Liver (tissue), 9 donors: ENCODE results near the gene CALHM5. TPM values are rescaled to one million over a fixed set of nuclear protein-coding genes. Genes with fewer than 3 reads are reported as not detected.

Source experiments
- DNase-seq: peaks from one replicate; pipeline ENCODE4 v3.0.0-alpha.2; 2017; ENCODE audit warnings: low spot score
- H3K27ac ChIP-seq, 2 donors: one replicate each; pipeline ENCODE4 v1.7.0; 2013; ENCODE audit warnings: inconsistent platforms in 2 of 2, low read length in 2 of 2, control low read depth in 1 of 2, low read depth in 1 of 2, mild to moderate bottlenecking in 1 of 2
- H3K27me3 ChIP-seq, 4 donors: one replicate each; pipeline versions ENCODE4 v1.6.1 to v1.7.0; 2013; ENCODE audit warnings: low read length in 3 of 4, inconsistent platforms in 1 of 4, mild to moderate bottlenecking in 1 of 4, moderate library complexity in 1 of 4; ENCODE audit not compliant: control insufficient read depth in 4 of 4, insufficient read depth in 4 of 4
- H3K36me3 ChIP-seq, 4 donors: one replicate each; pipeline versions ENCODE4 v1.6.1 to v1.7.0; 2013; ENCODE audit warnings: low read length in 3 of 4, mild to moderate bottlenecking in 3 of 4, low read depth in 1 of 4, moderate library complexity in 1 of 4; ENCODE audit not compliant: control insufficient read depth in 4 of 4, insufficient read depth in 3 of 4
- H3K4me1 ChIP-seq, 4 donors: one replicate each; pipeline versions ENCODE4 v1.6.1 to v1.7.0; 2013; ENCODE audit warnings: low read length in 3 of 4, mild to moderate bottlenecking in 3 of 4, moderate library complexity in 1 of 4; ENCODE audit not compliant: control insufficient read depth in 4 of 4, insufficient read depth in 4 of 4
- H3K4me3 ChIP-seq, 3 donors: one replicate each; pipeline versions ENCODE4 v1.6.1 to v1.7.0; 2013; ENCODE audit warnings: low read length in 3 of 3, control low read depth in 1 of 3, low read depth in 1 of 3, mild to moderate bottlenecking in 1 of 3
- H3K9ac ChIP-seq, 2 donors: one replicate each; pipeline ENCODE4 v1.7.0; 2013; ENCODE audit warnings: low read length in 2 of 2, mild to moderate bottlenecking in 2 of 2, moderate library complexity in 2 of 2, control low read depth in 1 of 2, low read depth in 1 of 2
- H3K9me3 ChIP-seq, 4 donors: one replicate each; pipeline versions ENCODE4 v1.6.1 to v1.7.0; 2013; ENCODE audit warnings: low read length in 3 of 4; ENCODE audit not compliant: control insufficient read depth in 4 of 4
- ATF3 ChIP-seq: IDR thresholded peaks from 2 replicates; pipeline ENCODE4 v1.6.1; 2016; ENCODE audit warnings: antibody characterized with exemption
- CTCF ChIP-seq: fragments of 150-350 bp; IDR thresholded peaks from 2 replicates; pipeline ENCODE4 v1.5.1; 2017; ENCODE audit warnings: improper control_type of control experiment, low read depth, low read length; ENCODE audit not compliant: missing input control
- EGR1 ChIP-seq, 2 donors: IDR thresholded peaks; 2 replicates each; pipeline ENCODE4 v1.6.1; 2016 to 2018; ENCODE audit warnings: antibody characterized with exemption in 2 of 2, low read depth in 2 of 2
- FOXA1 ChIP-seq: IDR thresholded peaks from 2 replicates; pipeline ENCODE4 v1.6.1; 2016; ENCODE audit warnings: antibody characterized with exemption
- GABPA ChIP-seq, 2 donors: IDR thresholded peaks in 1 of 2; conservative IDR thresholded peaks in 1 of 2; 2 replicates each; pipeline ENCODE4 v1.6.1; 2016; ENCODE audit warnings: antibody characterized with exemption in 2 of 2, mild to moderate bottlenecking in 1 of 2, moderate library complexity in 1 of 2
- HNF4A ChIP-seq, 2 donors: conservative IDR thresholded peaks; 2 replicates each; pipeline ENCODE4 v1.6.1; 2016; ENCODE audit warnings: antibody characterized with exemption in 2 of 2, mild to moderate bottlenecking in 2 of 2
- JUND ChIP-seq, 2 donors: IDR thresholded peaks; 2 replicates each; pipeline ENCODE4 v1.6.1; 2016; ENCODE audit warnings: antibody characterized with exemption in 2 of 2
- MAX ChIP-seq: IDR thresholded peaks from 2 replicates; pipeline ENCODE4 v1.6.1; 2016; ENCODE audit warnings: antibody characterized with exemption
- NR2F2 ChIP-seq: IDR thresholded peaks from 2 replicates; pipeline ENCODE4 v1.6.1; 2016; ENCODE audit warnings: antibody characterized with exemption
- RAD21 ChIP-seq, 2 donors: IDR thresholded peaks; 2 replicates each; pipeline ENCODE4 v1.6.1; 2016; ENCODE audit warnings: antibody characterized with exemption in 2 of 2, mild to moderate bottlenecking in 2 of 2
- RXRA ChIP-seq, 2 donors: IDR thresholded peaks; 2 replicates each; pipeline ENCODE4 v1.6.1; 2017 to 2018; ENCODE audit warnings: antibody characterized with exemption in 2 of 2, mild to moderate bottlenecking in 1 of 2
- SP1 ChIP-seq: IDR thresholded peaks from 2 replicates; pipeline ENCODE4 v1.6.1; 2018; ENCODE audit warnings: antibody characterized with exemption, mild to moderate bottlenecking
- TAF1 ChIP-seq: conservative IDR thresholded peaks from 2 replicates; pipeline ENCODE4 v1.6.1; 2016; ENCODE audit warnings: antibody characterized with exemption, mild to moderate bottlenecking
- YY1 ChIP-seq: IDR thresholded peaks from 2 replicates; pipeline ENCODE4 v1.6.1; 2016; ENCODE audit warnings: antibody characterized with exemption, mild to moderate bottlenecking
- ZBTB33 ChIP-seq: IDR thresholded peaks from 2 replicates; pipeline ENCODE4 v1.6.1; 2016; ENCODE audit warnings: antibody characterized with exemption
- WGBS: extraction: QIAGEN DNeasy Blood & Tissue Kit; methylation state at CpG from one replicate; pipeline ENCODE4 v1.1.7; 2013; 5-methylcytosine and 5-hydroxymethylcytosine counted together
- polyA plus RNA-seq, 2 donors: library from polyadenylated mRNA; stranded (reverse) in 1 of 2; unstranded in 1 of 2; fragments of 200-250 nt in 1 of 2; fragments of >200 nt in 1 of 2; fragmentation: Nextera tagmentation in 1 of 2; extraction: Ambion mirVana in 1 of 2; gene quantifications; one replicate each; pipeline versions ENCODE4 v1.2.1 to v1.2.3, GENCODE V29; 2013 to 2015
- total RNA-seq, 2 donors: library from RNA; depleted of rRNA; stranded (reverse); fragments of >200 nt; gene quantifications; one replicate each; pipeline ENCODE4 v1.2.3, GENCODE V29; 2014
- donor health status: healthy.
- donor health status: healthy.
- donor health status: healthy.
- donor health status: healthy.
- donor health status: healthy.

Gene CALHM5
- total and polyA plus RNA-seq, 4 donors: 0.07 to 0.59 (median 0.45) TPM

- H3K4me1 ChIP-seq: peaks cover 0 to 8% (median 0%) of the 10 kb centered on the region in 4 donors
- DNase-seq: no peak
- H3K36me3 ChIP-seq: no peaks in the 10 kb centered on the region
- no peak overlapping the region for H3K9ac ChIP-seq
- H3K9me3 ChIP-seq: no peaks in the 10 kb centered on the region
- no peak overlapping the region for H3K4me3 ChIP-seq
- WGBS: 67% methylated on average over 5 of the region's 5 CpGs
- H3K27me3 ChIP-seq: peaks cover 0 to 4% (median 0%) of the 10 kb centered on the region in 4 donors
- TF ChIP-seq NR2F2 (peak; percentile 28), TAF1 (no peak), GABPA (IDR thresholded peaks at IDR 0.05 in 1 of 2, conservative IDR thresholded peaks at IDR 0.05 in 1 of 2) (no peak)
- no peak overlapping the region for H3K27ac ChIP-seq
Measured at GRCh38 chr6:116557893-116558292, 46.5 kb downstream of the CALHM5 start.

- peaks cover 0 to 8% (median 2%) of the 10 kb centered on the region in 4 donors for H3K4me1 ChIP-seq
- H3K4me3 ChIP-seq: no peak overlapping the region
- no peak overlapping the region for H3K9ac ChIP-seq
- no peak for DNase-seq
- no peaks in the 10 kb centered on the region for H3K27me3 ChIP-seq
- H3K36me3 ChIP-seq: no peaks in the 10 kb centered on the region
- no peak for TF ChIP-seq TAF1
- TF ChIP-seq ATF3: no peak
- no peak for TF ChIP-seq NR2F2
- TF ChIP-seq RAD21 (IDR thresholded peaks at IDR 0.05): no peak
- no peak for TF ChIP-seq JUND (IDR thresholded peaks at IDR 0.05)
- TF ChIP-seq GABPA (IDR thresholded peaks at IDR 0.05 in 1 of 2, conservative IDR thresholded peaks at IDR 0.05 in 1 of 2): no peak
- no peak for TF ChIP-seq EGR1 (IDR thresholded peaks at IDR 0.05; ENCODE audit: low read depth in 2 of 2)
- no peak for TF ChIP-seq ZBTB33
- TF ChIP-seq YY1: no peak
- no peak for TF ChIP-seq RXRA (IDR thresholded peaks at IDR 0.05)
- TF ChIP-seq SP1: no peak
- no peak for TF ChIP-seq CTCF
- TF ChIP-seq HNF4A (conservative IDR thresholded peaks at IDR 0.05): no peak
- no peak for TF ChIP-seq FOXA1
- TF ChIP-seq MAX: no peak
- H3K9me3 ChIP-seq: no peaks in the 10 kb centered on the region
- H3K27ac ChIP-seq: no peak overlapping the region
- WGBS: 88% methylated on average over 2 of the region's 2 CpGs
Measured at GRCh38 chr6:116560130-116560529, 48.7 kb downstream of the CALHM5 start.
